ENCODE measurements around the gene CANX.

Gene CANX

DNA sequence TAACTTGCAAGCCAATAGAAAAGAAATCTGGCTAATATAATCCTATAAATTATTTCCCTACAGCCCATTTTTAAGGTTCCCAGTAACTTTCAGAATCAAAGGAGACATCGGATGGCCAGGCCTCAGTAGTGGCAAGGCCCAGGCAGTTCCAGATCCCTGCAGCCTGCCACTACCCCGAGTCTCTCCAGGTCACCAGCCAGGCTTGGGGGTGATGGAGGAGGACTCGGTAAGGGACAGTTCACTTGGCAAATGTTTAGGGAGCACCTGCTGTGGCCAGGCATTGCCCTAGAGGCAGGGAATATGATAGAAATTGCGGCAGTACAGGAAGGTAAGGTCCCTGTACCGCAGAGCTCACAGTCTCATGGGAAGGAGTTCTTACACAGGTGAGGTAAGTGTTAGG is 79.8 kb downstream of the CANX start:
- DNase-seq, result no peak

DNA sequence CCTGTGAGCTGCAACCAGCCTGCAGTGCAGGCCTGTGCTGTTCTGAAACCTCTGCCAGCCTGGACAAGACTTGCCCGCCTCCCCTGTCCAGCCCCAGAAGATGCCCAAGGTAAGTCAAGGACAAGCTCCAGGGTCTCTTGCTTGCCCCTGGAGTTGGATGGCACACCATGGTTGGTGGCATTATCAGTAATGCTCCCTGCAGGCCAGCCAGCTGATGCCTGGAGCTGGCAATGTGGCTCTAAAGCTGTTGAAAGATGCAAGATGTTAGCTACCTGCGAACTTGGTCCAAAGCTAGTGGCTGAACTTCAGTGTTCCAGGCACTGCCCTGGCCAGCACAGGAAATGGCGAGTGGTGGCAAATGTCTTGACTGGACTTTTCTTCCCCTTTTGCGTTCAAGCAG is 81.1 kb downstream of the CANX start:
- DNase-seq, result no peak

DNA sequence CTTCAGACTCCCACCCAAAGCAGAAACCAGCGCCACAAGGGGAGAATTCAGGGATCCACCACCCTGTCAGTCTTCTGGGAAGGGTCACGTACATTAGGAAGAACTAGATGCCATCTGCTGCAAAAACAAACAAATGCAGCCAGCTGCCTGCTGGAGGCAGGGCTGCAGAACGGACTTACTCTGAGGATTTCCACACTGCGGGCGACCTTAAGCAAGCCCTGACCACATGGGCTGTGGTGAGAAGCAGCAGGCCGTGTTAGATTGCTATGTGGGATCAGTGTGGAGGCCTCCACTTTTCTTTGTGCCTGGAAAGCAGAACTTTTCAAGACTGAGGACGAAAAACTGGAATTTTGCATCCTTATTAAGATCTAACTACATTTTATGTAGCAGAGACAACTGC is 81.6 kb downstream of the CANX start:
- DNase-seq, result no peak

All from T-helper 1 cell (primary cell).